Stimulated activated naive CD8-positive, alpha-beta T cell treated with anti-CD3 and anti-CD28 coated beads, Interleukin-15, amount 100 ng/mL, for 72 hours (primary cell): ENCODE measurements around the gene CDT1.
A peak's percentile ranks its signal among the peaks of the same experiment; 100 is the strongest.

ENCODE experiments used
- ATAC-seq: fragments of 150-1000 bp; cut with Tn5 transposase; 2 replicates; pipeline ENCODE4 v1.10.0; 2021; ENCODE audit warnings: mild to moderate bottlenecking, moderate library complexity
- DNase-seq, 2 donors: peaks; one replicate each; pipeline ENCODE4 v3.0.0; 2021 to 2022
- H3K27ac Mint-ChIP-seq, 2 donors: one replicate each; pipeline ENCODE4 v1.8.0; 2022; ENCODE audit warnings: mild to moderate bottlenecking in 2 of 2, mixed read lengths in 2 of 2, moderate library complexity in 2 of 2
- H3K27me3 Mint-ChIP-seq: one replicate; pipeline ENCODE4 v1.8.0; 2022; ENCODE audit warnings: mixed read lengths
- H3K4me1 Mint-ChIP-seq: one replicate; pipeline ENCODE4 v1.8.0; 2022; ENCODE audit warnings: mild to moderate bottlenecking, mixed read lengths
- H3K4me3 Mint-ChIP-seq, 2 donors: one replicate each; pipeline ENCODE4 v1.8.0; 2022; ENCODE audit warnings: mild to moderate bottlenecking in 2 of 2, mixed read lengths in 2 of 2, moderate library complexity in 1 of 2
- H3K9me3 Mint-ChIP-seq, 2 donors: one replicate each; pipeline ENCODE4 v1.8.0; 2022; ENCODE audit warnings: mixed read lengths in 2 of 2

The CDT1 gene

GRCh38 chr16:88805340-88805715, 1.7 kb downstream of the CDT1 start:
- Mint-ChIP-seq H3K27ac (no peak overlapping the region), H3K9me3 (no peaks in the 10 kb centered on the region), H3K4me1 (peaks cover 76% of the 10 kb centered on the region), H3K27me3 (no peaks in the 10 kb centered on the region), H3K4me3 (peak overlapping the region; percentile 86 to 93)
- DNase-seq (no peak), ATAC-seq (no peak)

DNA sequence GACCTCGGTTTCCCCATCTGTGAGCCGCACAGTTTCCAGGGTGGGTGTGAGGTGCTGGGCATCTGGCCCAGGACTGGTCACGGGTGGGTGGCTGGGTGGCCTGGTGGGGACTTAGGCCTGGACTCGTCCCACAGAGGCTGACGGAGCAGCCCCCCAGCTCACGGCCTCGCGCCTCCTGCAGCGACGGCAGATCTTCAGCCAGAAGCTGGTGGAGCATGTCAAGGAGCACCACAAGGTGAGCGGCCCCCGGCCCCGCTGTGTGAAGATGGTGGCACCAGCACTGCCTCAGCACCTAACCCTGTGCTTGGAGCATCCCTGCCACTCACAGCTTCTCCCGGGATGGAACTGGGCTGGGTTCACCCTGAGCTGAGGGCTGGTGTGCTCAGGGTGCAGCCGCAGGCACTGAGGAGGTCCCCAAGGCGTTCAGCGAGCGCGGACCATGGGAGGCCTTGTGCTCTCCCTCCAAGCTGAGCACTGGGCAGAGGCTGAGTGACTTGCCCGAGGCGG, 2.4 kb downstream of the CDT1 start:
- Mint-ChIP-seq H3K9me3 (no peaks in the 10 kb centered on the region), H3K4me3 (peak overlapping the region in 1 of 2 donors; percentile 39), H3K27ac (peak overlapping the region in 1 of 2 donors; percentile 74), H3K27me3 (no peaks in the 10 kb centered on the region), H3K4me1 (peaks cover 76% of the 10 kb centered on the region)
- DNase-seq (no peak), ATAC-seq (no peak)

DNA sequence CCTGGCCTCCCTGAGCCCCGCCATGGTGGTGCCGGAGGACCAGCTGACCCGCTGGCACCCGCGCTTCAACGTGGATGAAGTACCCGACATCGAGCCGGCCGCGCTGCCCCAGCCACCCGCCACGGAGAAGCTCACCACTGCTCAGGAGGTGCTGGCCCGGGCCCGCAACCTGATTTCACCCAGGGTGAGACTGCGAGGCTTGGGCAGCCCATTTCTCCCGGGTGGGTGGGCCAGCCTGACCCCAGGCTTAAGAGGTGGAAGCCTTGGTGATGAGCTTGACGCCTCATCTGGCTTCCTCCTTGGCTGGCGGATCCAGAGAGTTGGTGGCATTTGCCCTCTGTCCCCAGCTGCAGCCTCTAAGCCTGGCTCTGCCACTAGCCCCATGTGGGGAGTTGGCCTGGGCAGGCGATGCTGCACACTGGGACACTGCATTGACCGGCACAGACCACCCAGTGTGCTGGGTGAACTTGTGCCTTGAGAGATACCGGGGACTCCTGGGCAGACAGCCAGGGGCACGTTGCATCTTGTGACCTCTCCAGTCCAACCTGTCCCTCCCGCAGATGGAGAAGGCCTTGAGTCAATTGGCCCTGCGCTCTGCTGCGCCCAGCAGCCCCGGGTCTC, 3.0 kb downstream of the CDT1 start:
- H3K9me3 Mint-ChIP-seq = no peaks in the 10 kb centered on the region
- H3K27me3 Mint-ChIP-seq = no peaks in the 10 kb centered on the region
- no peak for ATAC-seq
- peak overlapping the region in 1 of 2 donors; percentile 86 for H3K27ac Mint-ChIP-seq
- DNase-seq = no peak
- peak overlapping the region; percentile 9 to 39 for H3K4me3 Mint-ChIP-seq
- H3K4me1 Mint-ChIP-seq = peaks cover 72% of the 10 kb centered on the region

DNA sequence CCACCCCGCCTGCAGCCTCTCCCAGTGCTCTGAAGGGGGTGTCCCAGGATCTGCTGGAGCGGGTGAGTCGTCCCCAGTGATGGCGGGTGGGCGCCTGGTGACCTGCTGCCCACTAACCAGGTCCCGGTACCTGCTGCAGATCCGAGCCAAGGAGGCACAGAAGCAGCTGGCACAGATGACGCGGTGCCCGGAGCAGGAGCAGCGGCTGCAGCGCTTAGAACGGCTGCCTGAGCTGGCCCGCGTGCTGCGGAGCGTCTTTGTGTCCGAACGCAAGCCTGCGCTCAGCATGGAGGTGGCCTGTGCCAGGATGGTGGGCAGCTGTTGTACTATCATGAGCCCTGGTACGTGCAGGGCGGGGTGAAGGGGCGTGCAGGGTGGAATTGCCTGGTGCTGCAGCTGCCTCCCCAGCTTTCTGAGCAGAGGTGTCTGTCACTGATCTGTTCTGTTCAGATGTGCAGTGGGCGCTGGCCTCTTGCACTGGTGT, 3.6 kb downstream of the CDT1 start:
- Mint-ChIP-seq H3K27me3 (no peaks in the 10 kb centered on the region), H3K9me3 (no peaks in the 10 kb centered on the region), H3K4me3 (peak overlapping the region in 1 of 2 donors; percentile 39), H3K4me1 (peaks cover 73% of the 10 kb centered on the region), H3K27ac (peak overlapping the region in 1 of 2 donors; percentile 86)
- ATAC-seq (no peak), DNase-seq (no peak)

- Mint-ChIP-seq H3K4me3 (peak overlapping the region in 1 of 2 donors; percentile 49), H3K27me3 (no peaks in the 10 kb centered on the region), H3K9me3 (no peaks in the 10 kb centered on the region), H3K27ac (peak overlapping the region in 1 of 2 donors; percentile 94), H3K4me1 (peaks cover 78% of the 10 kb centered on the region)
- DNase-seq (no peak), ATAC-seq (no peak)
Observed at GRCh38 chr16:88807626-88808453, 4.3 kb downstream of the CDT1 start.

GRCh38 chr16:88809068-88809675, 5.6 kb downstream of the CDT1 start:
- H3K4me1 Mint-ChIP-seq = peaks cover 81% of the 10 kb centered on the region
- H3K27ac Mint-ChIP-seq = peak overlapping the region in 1 of 2 donors; percentile 94
- no peaks in the 10 kb centered on the region for H3K9me3 Mint-ChIP-seq
- DNase-seq (no peak), ATAC-seq (no peak)
- peak overlapping the region; percentile 98 to 99 for H3K4me3 Mint-ChIP-seq
- H3K27me3 Mint-ChIP-seq = no peaks in the 10 kb centered on the region

DNA sequence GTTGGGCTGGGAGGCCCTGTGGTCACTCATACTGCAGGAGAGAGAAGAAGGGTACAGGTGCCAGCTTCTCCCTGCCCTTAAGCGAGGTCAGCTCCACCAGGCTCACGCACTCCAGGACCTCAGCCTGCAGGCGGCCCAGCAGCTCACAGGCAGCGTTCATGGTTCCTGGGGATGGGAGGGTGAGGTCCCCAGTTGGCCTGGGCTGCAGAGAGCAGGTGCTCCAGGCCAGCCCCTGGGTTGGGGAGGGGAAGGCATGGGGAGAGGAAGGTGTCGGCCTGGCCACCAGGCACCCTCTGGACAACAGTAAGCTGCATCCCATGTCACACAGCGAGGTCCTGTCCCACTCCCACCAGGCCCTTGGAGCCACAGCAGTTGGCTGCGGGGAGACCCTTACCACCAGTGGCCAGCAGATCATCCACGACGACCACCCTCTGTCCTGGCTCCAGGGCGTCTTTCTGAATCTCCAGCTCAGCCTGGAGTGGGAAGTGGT, 6.1 kb downstream of the CDT1 start:
- Mint-ChIP-seq H3K27me3 (no peaks in the 10 kb centered on the region), H3K9me3 (no peaks in the 10 kb centered on the region), H3K27ac (peak overlapping the region in 1 of 2 donors; percentile 99), H3K4me1 (peaks cover 76% of the 10 kb centered on the region), H3K4me3 (peak overlapping the region; percentile 98 to 99)
- DNase-seq (no peak), ATAC-seq (no peak)

- peak in 1 of 2 donors; percentile 62 for DNase-seq
- H3K4me3 Mint-ChIP-seq = peak overlapping the region; percentile 98 to 99
Observed at GRCh38 chr16:88810166-88810911, 6.8 kb downstream of the CDT1 start.

GRCh38 chr16:88810912-88811768, 7.6 kb downstream of the CDT1 start:
- ATAC-seq (peak; percentile 70), DNase-seq (peak; percentile 77 to 78)
- Mint-ChIP-seq H3K4me1 (peaks cover 62% of the 10 kb centered on the region), H3K27ac (peak overlapping the region; percentile 98 to 99), H3K4me3 (peak overlapping the region; percentile 98 to 99), H3K9me3 (no peaks in the 10 kb centered on the region), H3K27me3 (no peaks in the 10 kb centered on the region)

More at GRCh38 chr16:88810166-88810911, 6.8 kb downstream of the CDT1 start:
- H3K9me3 Mint-ChIP-seq = no peaks in the 10 kb centered on the region
- H3K27ac Mint-ChIP-seq = peak overlapping the region; percentile 93 to 99
- peak; percentile 30 for ATAC-seq
- peaks cover 70% of the 10 kb centered on the region for H3K4me1 Mint-ChIP-seq
- H3K27me3 Mint-ChIP-seq = no peaks in the 10 kb centered on the region

GRCh38 chr16:88811769-88812512, 8.4 kb downstream of the CDT1 start, which contains the start of gene APRT:
Gene APRT (minus strand): TSS chr16:88811928. CDS start chr16:88811899, 29 bp downstream.
- H3K9me3 Mint-ChIP-seq = no peaks in the 10 kb centered on the region
- peak within 1 kb of the TSS; percentile 98 to 99 for H3K27ac Mint-ChIP-seq
- peak; percentile 73 for ATAC-seq
- peak within 1 kb of the TSS; percentile 98 to 99 for H3K4me3 Mint-ChIP-seq
- peaks cover 55% of the 10 kb centered on the region for H3K4me1 Mint-ChIP-seq
- peak; percentile 97 to 99 for DNase-seq
- H3K27me3 Mint-ChIP-seq = no peaks in the 10 kb centered on the region

- Mint-ChIP-seq H3K4me3 (peak overlapping the region; percentile 91 to 98), H3K27me3 (no peaks in the 10 kb centered on the region), H3K27ac (peak overlapping the region; percentile 93 to 97), H3K9me3 (no peaks in the 10 kb centered on the region), H3K4me1 (peaks cover 48% of the 10 kb centered on the region)
- DNase-seq (no peak), ATAC-seq (no peak)
Observed at GRCh38 chr16:88812513-88813268, 9.1 kb downstream of the CDT1 start.

- Mint-ChIP-seq H3K27ac (peak overlapping the region in 1 of 2 donors; percentile 22), H3K27me3 (no peaks in the 10 kb centered on the region)
- DNase-seq = no peak
Observed at GRCh38 chr16:88813269-88814143, 9.9 kb downstream of the CDT1 start.

More at GRCh38 chr16:88813269-88814143, 9.9 kb downstream of the CDT1 start:
- Mint-ChIP-seq H3K4me1 (peaks cover 40% of the 10 kb centered on the region), H3K9me3 (no peaks in the 10 kb centered on the region), H3K4me3 (peak overlapping the region in 1 of 2 donors; percentile 19)
- ATAC-seq = no peak
